Prostate gland (tissue), 2 donors: ENCODE results near the gene SLC22A12. TPM values are rescaled to one million over a fixed set of nuclear protein-coding genes. Genes with fewer than 3 reads are reported as not detected.

Source experiments
- DNase-seq: peaks from one replicate; pipeline ENCODE4 v3.0.0-alpha.2; 2019; ENCODE audit warnings: low spot score
- H3K27ac ChIP-seq, 2 donors: fragments of 200-600 bp; sonication (generic); 2 replicates each; pipeline ENCODE4 v1.5.1; 2017 to 2019
- H3K27me3 ChIP-seq: fragments of 200-600 bp; sonication (generic); replicated peaks from 2 replicates; pipeline ENCODE4 v1.5.1; 2019; ENCODE audit not compliant: insufficient read depth
- H3K36me3 ChIP-seq, 2 donors: fragments of 200-600 bp; sonication (generic); 1 replicate in 1 of 2; 2 replicates in 1 of 2; pipeline versions ENCODE4 v1.5.1 to v1.8.1; 2017 to 2019
- H3K4me1 ChIP-seq: fragments of 200-600 bp; sonication (generic); replicated peaks from 2 replicates; pipeline ENCODE4 v1.5.1; 2019
- H3K4me3 ChIP-seq, 2 donors: fragments of 200-600 bp; sonication (generic); 2 replicates each; pipeline ENCODE4 v1.5.1; 2017 to 2019
- H3K9me3 ChIP-seq: fragments of 200-600 bp; sonication (generic); 2 replicates; pipeline ENCODE4 v1.5.1; 2017
- POLR2A ChIP-seq: fragments of 450-650 bp; IDR thresholded peaks from one replicate; pipeline ENCODE4 v1.6.1; 2016; ENCODE audit warnings: antibody characterized with exemption, mild to moderate bottlenecking
- POLR2AphosphoS5 ChIP-seq: sonication (generic); formaldehyde crosslinking; IDR thresholded peaks from one replicate; pipeline ENCODE4 v1.6.1; 2017; ENCODE audit warnings: antibody characterized with exemption
- WGBS: methylation state at CpG from one replicate; pipeline ENCODE4 v1.1.5; 2018; 5-methylcytosine and 5-hydroxymethylcytosine counted together
- intact Hi-C: fragments of 100-400 bp; cut with DNase I; formaldehyde crosslinking; loops from one replicate; pipeline ENCODE4 v1.14.2; 2022
- total RNA-seq, 2 donors: library from RNA; depleted of rRNA; stranded (reverse); fragments of >200 nt; gene quantifications; one replicate each; pipeline ENCODE4 v1.1.0, GENCODE V29; 2016
- TF ChIP-seq, protein P1 (sequence below), 4 experiments: fragments of 200-600 bp in 2 of 4; fragments of 450-650 bp in 2 of 4; sonication (generic) in 2 of 4; IDR thresholded peaks; 1 replicate in 3 of 4; 2 replicates in 1 of 4; pipeline ENCODE4 v1.5.1; 2016 to 2019; ENCODE audit warnings: antibody characterized with exemption in 4 of 4, mild to moderate bottlenecking in 2 of 4, moderate library complexity in 2 of 4

The SLC22A12 gene
- total RNA-seq, 2 donors from 2014 or later = not detected

GRCh38 chr11:64598106-64598796, 7.2 kb downstream of the SLC22A12 start:
- H3K27me3 ChIP-seq = no peaks in the 10 kb centered on the region
- no peak for TF ChIP-seq POLR2A
- TF ChIP-seq, protein P1, sequence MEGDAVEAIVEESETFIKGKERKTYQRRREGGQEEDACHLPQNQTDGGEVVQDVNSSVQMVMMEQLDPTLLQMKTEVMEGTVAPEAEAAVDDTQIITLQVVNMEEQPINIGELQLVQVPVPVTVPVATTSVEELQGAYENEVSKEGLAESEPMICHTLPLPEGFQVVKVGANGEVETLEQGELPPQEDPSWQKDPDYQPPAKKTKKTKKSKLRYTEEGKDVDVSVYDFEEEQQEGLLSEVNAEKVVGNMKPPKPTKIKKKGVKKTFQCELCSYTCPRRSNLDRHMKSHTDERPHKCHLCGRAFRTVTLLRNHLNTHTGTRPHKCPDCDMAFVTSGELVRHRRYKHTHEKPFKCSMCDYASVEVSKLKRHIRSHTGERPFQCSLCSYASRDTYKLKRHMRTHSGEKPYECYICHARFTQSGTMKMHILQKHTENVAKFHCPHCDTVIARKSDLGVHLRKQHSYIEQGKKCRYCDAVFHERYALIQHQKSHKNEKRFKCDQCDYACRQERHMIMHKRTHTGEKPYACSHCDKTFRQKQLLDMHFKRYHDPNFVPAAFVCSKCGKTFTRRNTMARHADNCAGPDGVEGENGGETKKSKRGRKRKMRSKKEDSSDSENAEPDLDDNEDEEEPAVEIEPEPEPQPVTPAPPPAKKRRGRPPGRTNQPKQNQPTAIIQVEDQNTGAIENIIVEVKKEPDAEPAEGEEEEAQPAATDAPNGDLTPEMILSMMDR (IDR thresholded peaks at IDR 0.05) = no peak
- TF ChIP-seq POLR2AphosphoS5 = no peak
- intact Hi-C loops = no loop called here
- H3K4me3 ChIP-seq = no peak overlapping the region
- DNase-seq = no peak
- H3K36me3 ChIP-seq = no peaks in the 10 kb centered on the region
- H3K27ac ChIP-seq = no peak overlapping the region
- H3K4me1 ChIP-seq = no peaks in the 10 kb centered on the region
- H3K9me3 ChIP-seq = no peaks in the 10 kb centered on the region
- 88% methylated on average over 12 of the region's 12 CpGs for WGBS

DNA sequence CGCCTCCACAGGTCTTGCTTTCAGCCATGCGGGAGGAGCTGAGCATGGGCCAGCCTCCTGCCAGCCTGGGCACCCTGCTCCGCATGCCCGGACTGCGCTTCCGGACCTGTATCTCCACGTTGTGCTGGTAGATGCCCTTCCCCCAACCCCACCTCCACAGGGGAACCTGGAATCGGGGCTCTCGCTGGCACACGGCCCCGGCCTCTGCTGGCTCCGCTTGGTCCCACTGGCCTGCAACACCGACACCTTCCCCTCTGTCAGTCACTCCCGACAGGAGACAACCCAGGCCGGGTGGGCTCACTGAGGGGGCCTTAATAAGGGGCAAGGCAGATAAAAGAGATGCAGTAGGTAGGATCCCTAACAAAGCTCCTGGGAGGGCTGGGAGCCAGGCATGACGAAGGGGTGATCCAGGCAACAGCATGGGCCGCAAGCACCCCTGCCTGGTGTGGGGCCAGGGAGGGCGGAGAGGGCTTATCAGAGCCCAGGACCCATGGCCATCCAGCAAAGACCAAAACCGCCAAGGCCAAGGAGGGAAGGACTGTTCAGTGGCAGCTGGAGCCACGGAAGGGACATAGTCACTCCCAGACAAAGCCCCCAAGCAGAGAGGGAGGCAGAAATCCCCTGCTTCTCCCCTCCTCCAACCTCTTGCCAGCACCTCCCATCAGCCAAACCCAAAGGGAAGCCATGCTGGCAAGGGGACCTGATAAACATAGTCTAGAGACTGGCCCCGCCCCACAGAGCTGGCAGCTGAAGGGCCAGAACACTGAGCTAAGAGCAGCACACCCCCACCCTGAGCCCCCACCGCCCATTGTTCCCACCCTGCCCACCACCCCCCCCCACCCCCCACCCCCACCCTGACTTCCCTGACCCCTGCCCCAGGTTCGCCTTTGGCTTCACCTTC, 8.0 kb downstream of the SLC22A12 start:
- no peak for DNase-seq
- Histone ChIP-seq H3K27me3 (no peaks in the 10 kb centered on the region), H3K36me3 (no peaks in the 10 kb centered on the region), H3K4me1 (no peaks in the 10 kb centered on the region), H3K27ac (no peak overlapping the region), H3K9me3 (no peaks in the 10 kb centered on the region), H3K4me3 (no peak overlapping the region)
- 78% methylated on average over 23 of the region's 23 CpGs for WGBS
- intact Hi-C loops = no loop called here
- TF ChIP-seq POLR2AphosphoS5 (no peak), POLR2A (no peak)
- TF ChIP-seq, protein P1 (IDR thresholded peaks at IDR 0.05) = no peak

DNA sequence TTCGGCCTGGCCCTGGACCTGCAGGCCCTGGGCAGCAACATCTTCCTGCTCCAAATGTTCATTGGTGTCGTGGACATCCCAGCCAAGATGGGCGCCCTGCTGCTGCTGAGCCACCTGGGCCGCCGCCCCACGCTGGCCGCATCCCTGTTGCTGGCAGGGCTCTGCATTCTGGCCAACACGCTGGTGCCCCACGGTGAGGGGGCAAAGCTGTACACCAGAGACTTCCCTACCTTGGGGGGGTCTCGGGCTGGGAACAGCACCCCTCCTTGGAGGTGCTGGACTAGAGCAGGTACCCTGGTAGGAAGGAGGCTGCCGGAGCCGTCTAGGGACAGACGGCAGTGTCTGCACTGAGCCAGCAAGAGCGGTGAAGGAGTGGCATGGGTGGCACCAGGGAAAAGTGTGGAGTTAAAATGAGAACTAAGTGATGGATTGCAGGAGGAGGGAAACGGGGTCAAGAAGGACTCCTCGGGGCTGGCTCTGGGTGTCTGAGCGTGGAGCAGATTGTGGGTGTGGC, 8.7 kb downstream of the SLC22A12 start:
- H3K9me3 ChIP-seq = no peaks in the 10 kb centered on the region
- no peak overlapping the region for H3K27ac ChIP-seq
- no peak for DNase-seq
- H3K27me3 ChIP-seq = no peaks in the 10 kb centered on the region
- WGBS = 82% methylated on average over 16 of the region's 17 CpGs
- intact Hi-C loops = no loop called here
- H3K4me3 ChIP-seq = no peak overlapping the region
- no peaks in the 10 kb centered on the region for H3K36me3 ChIP-seq
- no peaks in the 10 kb centered on the region for H3K4me1 ChIP-seq
- TF ChIP-seq POLR2AphosphoS5 = no peak

DNA sequence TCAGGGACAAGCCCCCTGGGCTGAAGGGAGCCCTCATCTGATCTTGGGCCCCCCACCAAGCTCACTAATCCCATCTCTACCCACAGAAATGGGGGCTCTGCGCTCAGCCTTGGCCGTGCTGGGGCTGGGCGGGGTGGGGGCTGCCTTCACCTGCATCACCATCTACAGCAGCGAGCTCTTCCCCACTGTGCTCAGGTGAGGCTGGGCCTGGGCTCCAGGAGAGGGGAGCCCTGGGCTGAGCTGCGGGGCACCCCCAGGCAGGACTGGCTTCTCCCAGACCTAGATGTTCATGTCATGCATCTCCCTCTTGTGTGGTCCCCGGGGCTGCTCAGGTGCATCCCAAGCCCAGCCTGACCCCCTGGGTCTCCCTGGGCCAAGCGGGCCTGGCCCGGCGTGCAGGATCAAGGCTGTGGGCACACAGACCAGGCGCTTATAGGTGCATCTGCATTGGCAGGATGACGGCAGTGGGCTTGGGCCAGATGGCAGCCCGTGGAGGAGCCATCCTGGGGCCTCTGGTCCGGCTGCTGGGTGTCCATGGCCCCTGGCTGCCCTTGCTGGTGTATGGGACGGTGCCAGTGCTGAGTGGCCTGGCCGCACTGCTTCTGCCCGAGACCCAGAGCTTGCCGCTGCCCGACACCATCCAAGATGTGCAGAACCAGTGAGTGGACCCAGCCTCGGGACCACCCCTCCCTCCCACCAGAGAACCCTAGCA, 9.4 kb downstream of the SLC22A12 start:
- H3K4me1 ChIP-seq = no peaks in the 10 kb centered on the region
- H3K36me3 ChIP-seq = no peaks in the 10 kb centered on the region
- TF ChIP-seq POLR2A (no peak), POLR2AphosphoS5 (no peak)
- TF ChIP-seq, protein P1 (IDR thresholded peaks at IDR 0.05) = no peak
- no peak overlapping the region for H3K4me3 ChIP-seq
- WGBS = 90% methylated on average over 13 of the region's 19 CpGs
- no peak for DNase-seq
- intact Hi-C loops = no loop called here
- H3K27me3 ChIP-seq = no peaks in the 10 kb centered on the region
- no peak overlapping the region for H3K27ac ChIP-seq
- H3K9me3 ChIP-seq = no peaks in the 10 kb centered on the region
